ENCODE measurements around the gene ZNF660.

DNA sequence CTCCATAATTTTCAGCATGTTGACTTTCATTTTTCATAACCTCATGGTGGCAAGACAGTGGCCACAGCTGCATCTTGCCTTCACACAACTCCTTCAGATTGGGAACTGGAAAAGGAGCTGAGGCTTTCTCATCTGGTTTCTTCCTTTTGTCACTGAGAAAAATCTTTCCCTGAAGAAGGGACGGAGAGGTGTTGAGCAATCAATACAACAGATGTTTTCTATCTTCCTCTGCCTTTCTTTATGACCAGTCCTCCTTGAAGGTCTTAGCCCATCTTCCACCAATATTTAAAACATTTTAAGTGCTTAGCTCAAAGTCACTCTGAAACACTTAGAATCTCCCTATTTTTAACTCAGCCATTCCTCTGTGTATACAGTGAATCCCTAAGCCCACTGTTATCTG is 11.9 kb downstream of the ZNF660 start:
- TF ChIP-seq, protein P1, sequence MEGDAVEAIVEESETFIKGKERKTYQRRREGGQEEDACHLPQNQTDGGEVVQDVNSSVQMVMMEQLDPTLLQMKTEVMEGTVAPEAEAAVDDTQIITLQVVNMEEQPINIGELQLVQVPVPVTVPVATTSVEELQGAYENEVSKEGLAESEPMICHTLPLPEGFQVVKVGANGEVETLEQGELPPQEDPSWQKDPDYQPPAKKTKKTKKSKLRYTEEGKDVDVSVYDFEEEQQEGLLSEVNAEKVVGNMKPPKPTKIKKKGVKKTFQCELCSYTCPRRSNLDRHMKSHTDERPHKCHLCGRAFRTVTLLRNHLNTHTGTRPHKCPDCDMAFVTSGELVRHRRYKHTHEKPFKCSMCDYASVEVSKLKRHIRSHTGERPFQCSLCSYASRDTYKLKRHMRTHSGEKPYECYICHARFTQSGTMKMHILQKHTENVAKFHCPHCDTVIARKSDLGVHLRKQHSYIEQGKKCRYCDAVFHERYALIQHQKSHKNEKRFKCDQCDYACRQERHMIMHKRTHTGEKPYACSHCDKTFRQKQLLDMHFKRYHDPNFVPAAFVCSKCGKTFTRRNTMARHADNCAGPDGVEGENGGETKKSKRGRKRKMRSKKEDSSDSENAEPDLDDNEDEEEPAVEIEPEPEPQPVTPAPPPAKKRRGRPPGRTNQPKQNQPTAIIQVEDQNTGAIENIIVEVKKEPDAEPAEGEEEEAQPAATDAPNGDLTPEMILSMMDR (IDR thresholded peaks at IDR 0.05; ENCODE audit: poor library complexity), result no peak
- TF ChIP-seq EZH2phosphoT487 (IDR thresholded peaks at IDR 0.05; ENCODE audit: low read depth, severe bottlenecking, unreplicated experiment) (no peak), EZH2 (IDR thresholded peaks at IDR 0.05; ENCODE audit: borderline replicate concordance) (no peak)
